ENCODE data around the gene PDE8A. TPM values are rescaled to one million over a fixed set of nuclear protein-coding genes. Genes with fewer than 3 reads are reported as not detected.

The PDE8A gene
- total RNA-seq, 1 donor from 2014 or later = 28.8 TPM

- no peak for DNase-seq (ENCODE audit: low spot score, unreplicated experiment)
- H3K4me3 Mint-ChIP-seq (ENCODE audit: low read depth) = no peak overlapping the region
- peaks cover 3% of the 10 kb centered on the region for H3K4me1 Mint-ChIP-seq (ENCODE audit: low read depth)
- H3K27me3 Mint-ChIP-seq = peaks cover 21% of the 10 kb centered on the region
- no peak for TF ChIP-seq CTCF (IDR thresholded peaks at IDR 0.05; ENCODE audit: unreplicated experiment)
- no peaks in the 10 kb centered on the region for H3K36me3 Mint-ChIP-seq (ENCODE audit: insufficient read depth)
- peaks cover 3% of the 10 kb centered on the region for H3K9me3 Mint-ChIP-seq (ENCODE audit: low read depth)
- no peak overlapping the region for H3K27ac Mint-ChIP-seq
Observed at GRCh38 chr15:84953726-84954125, 27.9 kb upstream of the PDE8A start.

- TF ChIP-seq CTCF (IDR thresholded peaks at IDR 0.05; ENCODE audit: unreplicated experiment) = peak; percentile 72
- DNase-seq (ENCODE audit: low spot score, unreplicated experiment) = peak; percentile 32
- Mint-ChIP-seq H3K36me3 (ENCODE audit: insufficient read depth) (no peaks in the 10 kb centered on the region), H3K4me3 (ENCODE audit: low read depth) (no peak overlapping the region), H3K9me3 (ENCODE audit: low read depth) (peaks cover 3% of the 10 kb centered on the region), H3K4me1 (ENCODE audit: low read depth) (peaks cover 6% of the 10 kb centered on the region), H3K27me3 (peaks cover 13% of the 10 kb centered on the region), H3K27ac (no peak overlapping the region)
Observed at GRCh38 chr15:84955089-84955848, 26.4 kb upstream of the PDE8A start.

- no peak overlapping the region for H3K27ac Mint-ChIP-seq
- H3K36me3 Mint-ChIP-seq (ENCODE audit: insufficient read depth) = no peaks in the 10 kb centered on the region
- TF ChIP-seq CTCF (IDR thresholded peaks at IDR 0.05; ENCODE audit: unreplicated experiment) = no peak
- DNase-seq (ENCODE audit: low spot score, unreplicated experiment) = no peak
- H3K9me3 Mint-ChIP-seq (ENCODE audit: low read depth) = peaks cover 3% of the 10 kb centered on the region
- peaks cover 12% of the 10 kb centered on the region for H3K4me1 Mint-ChIP-seq (ENCODE audit: low read depth)
- H3K27me3 Mint-ChIP-seq = peaks cover 13% of the 10 kb centered on the region
- no peak overlapping the region for H3K4me3 Mint-ChIP-seq (ENCODE audit: low read depth)
Observed at GRCh38 chr15:84956199-84956598, 25.5 kb upstream of the PDE8A start.

- Mint-ChIP-seq H3K9me3 (ENCODE audit: low read depth) (peaks cover 3% of the 10 kb centered on the region), H3K4me3 (ENCODE audit: low read depth) (no peak overlapping the region), H3K36me3 (ENCODE audit: insufficient read depth) (no peaks in the 10 kb centered on the region), H3K27ac (peak overlapping the region; percentile 1), H3K27me3 (peaks cover 5% of the 10 kb centered on the region), H3K4me1 (ENCODE audit: low read depth) (peaks cover 9% of the 10 kb centered on the region)
- no peak for TF ChIP-seq CTCF (IDR thresholded peaks at IDR 0.05; ENCODE audit: unreplicated experiment)
- DNase-seq (ENCODE audit: low spot score, unreplicated experiment) = no peak
Observed at GRCh38 chr15:84960391-84961113, 21.1 kb upstream of the PDE8A start.

GRCh38 chr15:84961114-84961452 is 20.6 kb upstream of the PDE8A start:
- Mint-ChIP-seq H3K4me1 (ENCODE audit: low read depth) (peaks cover 9% of the 10 kb centered on the region), H3K27me3 (peaks cover 2% of the 10 kb centered on the region), H3K9me3 (ENCODE audit: low read depth) (peaks cover 3% of the 10 kb centered on the region), H3K27ac (peak overlapping the region; percentile 1), H3K4me3 (ENCODE audit: low read depth) (no peak overlapping the region), H3K36me3 (ENCODE audit: insufficient read depth) (no peaks in the 10 kb centered on the region)
- no peak for TF ChIP-seq CTCF (IDR thresholded peaks at IDR 0.05; ENCODE audit: unreplicated experiment)
- DNase-seq (ENCODE audit: low spot score, unreplicated experiment) = no peak

All from progenitor cell of endocrine pancreas (in vitro differentiated cells).